Measurements from ENCODE around the gene NKX3-2.

The NKX3-2 gene

DNA sequence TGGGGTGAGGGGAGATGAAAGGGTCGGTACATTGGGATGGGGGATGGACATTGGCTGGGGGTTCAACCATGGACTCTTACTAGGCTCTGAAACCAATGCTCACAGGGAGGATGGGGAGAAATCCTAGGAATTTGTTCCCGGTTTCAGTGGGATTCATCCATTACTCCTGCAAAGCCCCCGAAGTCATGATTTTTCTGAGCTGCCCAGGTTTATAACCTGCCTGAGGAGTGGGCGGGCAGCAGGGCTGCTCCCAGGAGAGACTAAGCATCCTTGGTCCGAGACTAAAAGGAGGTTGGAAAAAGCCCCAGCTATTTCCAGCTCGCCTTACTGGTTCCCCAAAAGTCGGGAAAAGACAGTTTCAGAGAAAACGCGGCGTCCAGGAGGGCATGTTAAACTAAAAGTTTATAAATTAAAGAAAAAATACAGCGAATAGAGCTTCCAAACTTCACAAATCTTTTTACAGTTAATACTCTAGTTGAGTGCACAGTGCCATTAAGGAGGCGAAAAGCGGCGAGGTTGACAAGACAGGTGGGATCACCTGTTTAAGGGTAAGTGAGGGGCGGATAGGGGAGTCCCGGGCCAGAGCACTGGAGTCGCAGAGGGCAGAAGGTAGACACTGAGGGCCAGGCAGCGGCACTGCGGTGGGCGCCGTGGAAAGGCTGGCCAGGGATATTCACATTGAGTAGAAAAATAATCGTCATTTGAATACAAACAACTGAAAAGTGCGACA lies 3.7 kb downstream of the NKX3-2 start:
- Histone ChIP-seq H3K9me3 (no peaks in the 10 kb centered on the region), H3K4me1 (ENCODE audit: control insufficient read depth in 1 of 2, insufficient read depth in 1 of 2, low read depth in 1 of 2, low read length in 1 of 2) (peaks cover 12 to 37% of the 10 kb centered on the region in 2 experiments), H3K27ac (no peak overlapping the region), H3K27me3 (peaks cover 100% of the 10 kb centered on the region), H3K4me3 (ENCODE audit: low read depth in 1 of 2, low read length in 1 of 2) (no peak overlapping the region), H3K36me3 (no peaks in the 10 kb centered on the region)
- TF ChIP-seq, protein P1, sequence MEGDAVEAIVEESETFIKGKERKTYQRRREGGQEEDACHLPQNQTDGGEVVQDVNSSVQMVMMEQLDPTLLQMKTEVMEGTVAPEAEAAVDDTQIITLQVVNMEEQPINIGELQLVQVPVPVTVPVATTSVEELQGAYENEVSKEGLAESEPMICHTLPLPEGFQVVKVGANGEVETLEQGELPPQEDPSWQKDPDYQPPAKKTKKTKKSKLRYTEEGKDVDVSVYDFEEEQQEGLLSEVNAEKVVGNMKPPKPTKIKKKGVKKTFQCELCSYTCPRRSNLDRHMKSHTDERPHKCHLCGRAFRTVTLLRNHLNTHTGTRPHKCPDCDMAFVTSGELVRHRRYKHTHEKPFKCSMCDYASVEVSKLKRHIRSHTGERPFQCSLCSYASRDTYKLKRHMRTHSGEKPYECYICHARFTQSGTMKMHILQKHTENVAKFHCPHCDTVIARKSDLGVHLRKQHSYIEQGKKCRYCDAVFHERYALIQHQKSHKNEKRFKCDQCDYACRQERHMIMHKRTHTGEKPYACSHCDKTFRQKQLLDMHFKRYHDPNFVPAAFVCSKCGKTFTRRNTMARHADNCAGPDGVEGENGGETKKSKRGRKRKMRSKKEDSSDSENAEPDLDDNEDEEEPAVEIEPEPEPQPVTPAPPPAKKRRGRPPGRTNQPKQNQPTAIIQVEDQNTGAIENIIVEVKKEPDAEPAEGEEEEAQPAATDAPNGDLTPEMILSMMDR (IDR thresholded peaks at IDR 0.05), result no peak

DNA sequence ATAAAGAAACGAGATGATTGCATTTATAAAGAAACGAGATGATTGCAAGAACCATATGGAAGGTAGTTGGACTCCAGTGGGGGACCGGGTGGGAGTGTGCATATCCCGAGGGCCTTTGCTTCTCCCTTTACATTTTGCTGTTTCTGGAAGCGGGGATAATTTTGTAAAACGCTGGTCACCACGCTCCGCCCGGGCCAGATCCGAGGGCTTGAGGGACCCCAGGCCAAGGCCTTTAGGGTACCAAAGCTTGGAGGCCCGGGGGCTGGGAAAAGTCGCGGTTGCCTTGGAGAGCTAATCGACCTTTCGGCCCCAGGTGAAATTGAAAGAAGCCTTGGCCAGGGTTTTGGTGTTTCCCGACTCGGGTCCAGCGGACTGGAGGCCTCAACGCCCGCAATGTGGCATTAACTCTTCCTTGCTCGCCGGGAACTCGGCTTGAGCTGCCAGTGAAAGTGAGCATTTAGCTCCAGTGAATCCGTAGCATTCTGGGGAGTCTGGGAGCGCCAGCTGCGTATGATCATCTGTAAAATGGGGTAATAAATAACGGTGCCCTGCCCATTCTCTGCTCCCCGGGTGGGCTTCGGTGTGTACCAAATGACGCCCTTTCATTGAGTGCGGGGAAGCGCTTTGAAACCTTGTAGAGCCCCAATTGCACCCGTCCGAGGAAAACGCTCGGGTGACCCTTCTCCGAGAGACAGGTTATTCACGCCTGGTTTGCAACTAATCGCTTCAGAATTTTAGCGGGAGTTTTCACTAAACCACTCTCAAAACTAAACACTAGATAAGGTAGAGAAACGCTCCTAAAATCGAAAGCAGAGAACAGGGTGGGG lies 4.5 kb downstream of the NKX3-2 start:
- H3K4me3 ChIP-seq (ENCODE audit: low read depth in 1 of 2, low read length in 1 of 2), result no peak overlapping the region
- no peaks in the 10 kb centered on the region for H3K9me3 ChIP-seq
- peaks cover 100% of the 10 kb centered on the region for H3K27me3 ChIP-seq
- H3K27ac ChIP-seq, result no peak overlapping the region
- peaks cover 7 to 33% of the 10 kb centered on the region in 2 experiments for H3K4me1 ChIP-seq (ENCODE audit: control insufficient read depth in 1 of 2, insufficient read depth in 1 of 2, low read depth in 1 of 2, low read length in 1 of 2)
- H3K36me3 ChIP-seq, result no peaks in the 10 kb centered on the region
- TF ChIP-seq, protein P1 (IDR thresholded peaks at IDR 0.05), result no peak

DNA sequence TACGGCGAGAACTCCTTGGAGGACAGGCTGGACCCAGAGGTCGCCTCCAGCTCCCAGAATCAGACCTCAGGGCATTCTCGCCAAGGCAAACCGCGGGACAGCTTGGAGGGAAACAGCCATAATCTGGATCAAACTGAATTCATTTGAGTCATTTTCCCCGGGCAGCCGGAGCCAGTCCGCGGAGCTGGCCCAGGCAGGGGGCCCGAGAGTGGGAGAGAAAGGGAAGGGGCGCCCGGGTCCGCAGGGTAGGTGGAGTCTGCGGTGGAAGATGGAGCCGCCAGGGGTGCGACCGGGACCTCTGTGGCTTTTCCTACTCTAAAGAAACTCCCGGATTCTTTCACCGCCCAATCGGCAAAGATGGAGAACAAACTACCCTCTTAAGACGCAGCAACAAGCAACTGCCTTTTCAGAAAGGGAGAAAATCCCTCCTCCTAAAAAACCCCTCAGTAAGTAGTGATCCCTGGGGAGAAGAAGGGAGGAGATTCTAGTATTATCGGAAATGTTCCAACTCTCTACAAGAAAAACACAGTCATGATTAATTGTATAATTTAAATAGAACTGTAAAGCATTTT lies 5.2 kb downstream of the NKX3-2 start:
- no peak overlapping the region for H3K27ac ChIP-seq
- H3K36me3 ChIP-seq, result no peaks in the 10 kb centered on the region
- H3K4me3 ChIP-seq (ENCODE audit: low read depth in 1 of 2, low read length in 1 of 2), result no peak overlapping the region
- peaks cover 100% of the 10 kb centered on the region for H3K27me3 ChIP-seq
- H3K9me3 ChIP-seq, result no peaks in the 10 kb centered on the region
- H3K4me1 ChIP-seq (ENCODE audit: control insufficient read depth in 1 of 2, insufficient read depth in 1 of 2, low read depth in 1 of 2, low read length in 1 of 2), result peaks cover 5 to 26% of the 10 kb centered on the region in 2 experiments
- TF ChIP-seq, protein P1 (IDR thresholded peaks at IDR 0.05), result no peak

DNA sequence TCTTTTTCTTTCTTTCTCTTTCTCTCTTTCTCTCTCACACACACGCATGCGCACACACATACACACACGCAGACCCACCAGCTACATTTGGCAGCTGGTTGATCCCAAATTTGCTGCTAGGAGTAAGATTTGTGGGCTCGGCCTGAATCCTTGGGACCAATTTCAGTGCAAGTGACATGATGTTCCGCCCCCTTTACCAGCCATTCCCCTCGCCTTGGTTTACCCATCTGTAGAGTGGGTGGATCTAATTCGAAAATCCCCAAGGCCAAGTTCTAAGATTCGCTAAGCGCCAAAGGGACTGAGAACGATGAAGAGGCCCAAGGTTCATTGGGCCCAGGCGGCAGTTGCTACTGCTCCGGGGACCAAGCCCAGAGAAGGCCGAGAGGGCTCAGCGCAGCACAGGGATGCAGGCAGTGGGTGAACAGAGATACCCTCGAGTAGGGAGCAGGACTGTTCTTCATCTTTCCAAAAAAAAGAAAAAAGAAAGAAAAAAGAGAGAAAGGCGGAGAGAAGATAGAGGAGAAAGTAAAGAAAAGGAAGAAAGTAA lies 5.8 kb downstream of the NKX3-2 start:
- no peak overlapping the region for H3K4me3 ChIP-seq (ENCODE audit: low read depth in 1 of 2, low read length in 1 of 2)
- no peaks in the 10 kb centered on the region for H3K36me3 ChIP-seq
- H3K9me3 ChIP-seq, result no peaks in the 10 kb centered on the region

DNA sequence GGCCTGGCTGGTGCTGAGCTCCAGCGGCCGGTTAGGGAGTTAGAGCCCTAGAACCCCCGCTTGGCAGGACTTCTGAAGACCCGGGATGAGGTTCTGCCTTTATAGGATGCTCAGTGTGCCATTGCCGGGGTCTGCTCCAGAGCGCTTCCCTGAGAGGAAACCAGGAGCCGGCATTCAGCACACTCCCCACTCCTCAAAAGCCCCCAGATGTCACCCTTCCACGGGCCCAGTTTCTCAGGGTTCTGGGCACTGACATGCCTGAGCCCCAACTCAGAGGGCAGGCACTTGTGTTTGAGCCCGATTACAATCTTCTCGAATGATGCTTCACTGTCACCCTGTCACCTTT lies 6.5 kb downstream of the NKX3-2 start:
- no peaks in the 10 kb centered on the region for H3K36me3 ChIP-seq
- no peak overlapping the region for H3K4me3 ChIP-seq (ENCODE audit: low read depth in 1 of 2, low read length in 1 of 2)
- no peak overlapping the region for H3K27ac ChIP-seq
- peaks cover 100% of the 10 kb centered on the region for H3K27me3 ChIP-seq
- no peaks in the 10 kb centered on the region for H3K9me3 ChIP-seq
- H3K4me1 ChIP-seq (ENCODE audit: control insufficient read depth in 1 of 2, insufficient read depth in 1 of 2, low read depth in 1 of 2, low read length in 1 of 2), result peaks cover 0 to 18% of the 10 kb centered on the region in 2 experiments
- TF ChIP-seq, protein P1 (IDR thresholded peaks at IDR 0.05), result no peak

More for the DNA sequence above, 5.8 kb downstream of the NKX3-2 start:
- H3K27me3 ChIP-seq, result peaks cover 100% of the 10 kb centered on the region
- no peak overlapping the region for H3K27ac ChIP-seq
- peaks cover 1 to 19% of the 10 kb centered on the region in 2 experiments for H3K4me1 ChIP-seq (ENCODE audit: control insufficient read depth in 1 of 2, insufficient read depth in 1 of 2, low read depth in 1 of 2, low read length in 1 of 2)
- TF ChIP-seq, protein P1 (IDR thresholded peaks at IDR 0.05), result no peak
